ENCODE data around the gene PXYLP1.

DNA sequence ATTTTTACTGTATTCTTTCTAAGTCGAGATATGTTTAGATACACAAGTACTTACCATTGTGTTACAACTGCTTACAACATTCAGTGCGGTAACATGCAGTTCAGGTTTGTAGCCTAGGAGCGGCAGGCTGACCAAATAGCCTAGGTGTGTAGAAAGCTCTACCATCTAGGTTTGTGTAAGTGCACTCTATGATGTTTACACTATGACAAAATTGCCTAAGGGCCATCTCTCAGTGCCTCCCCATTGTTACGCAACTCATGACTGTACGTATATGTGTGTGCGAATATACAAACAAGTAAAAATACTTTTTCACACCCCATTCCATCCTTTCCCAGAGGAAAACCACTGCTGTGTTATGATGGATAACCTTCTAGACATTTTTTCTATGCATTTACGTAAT lies 44.3 kb downstream of the PXYLP1 start:
- TF ChIP-seq EZH2phosphoT487 (IDR thresholded peaks at IDR 0.05; ENCODE audit: insufficient read depth, low read depth) (no peak), EZH2 (IDR thresholded peaks at IDR 0.05; ENCODE audit: insufficient read depth, poor library complexity, severe bottlenecking) (no peak)

Data from GM23248 (cell line).